ENCODE data around the gene LTBP1. TPM values are rescaled to one million over a fixed set of nuclear protein-coding genes. Genes with fewer than 3 reads are reported as not detected.
"Not testable (repeated sequence)": the region's sequence is repeated elsewhere in the genome, so short reads cannot be mapped to it uniquely, and the experiment has no call there.

LTBP1 gene
- total RNA-seq, 1 donor from 2014 or later = 124 TPM

DNA sequence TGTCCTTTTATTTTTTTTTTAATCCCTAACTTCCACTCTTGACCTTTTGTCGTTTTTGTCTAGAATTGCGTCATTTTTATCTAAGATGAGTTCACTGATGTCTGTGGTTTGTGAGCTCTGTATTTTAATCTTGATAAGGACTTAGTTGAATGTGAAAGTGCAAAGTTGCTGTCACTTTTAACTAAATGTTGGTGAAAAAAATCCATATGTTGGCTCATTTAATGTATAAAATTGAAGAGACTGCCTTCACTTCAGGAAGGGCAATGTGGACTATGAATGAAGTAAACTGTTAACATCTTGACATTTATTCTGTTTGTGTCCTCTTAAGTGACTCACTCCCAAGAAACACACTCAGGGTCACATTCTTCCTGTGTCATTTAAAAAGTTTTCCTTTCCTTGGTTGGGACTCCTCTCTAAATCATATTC, 273.1 kb downstream of the LTBP1 start:
- DNase-seq (ENCODE audit: low spot score) = no peak
- intact Hi-C loops (cut with DNase I) = no loop called here

DNA sequence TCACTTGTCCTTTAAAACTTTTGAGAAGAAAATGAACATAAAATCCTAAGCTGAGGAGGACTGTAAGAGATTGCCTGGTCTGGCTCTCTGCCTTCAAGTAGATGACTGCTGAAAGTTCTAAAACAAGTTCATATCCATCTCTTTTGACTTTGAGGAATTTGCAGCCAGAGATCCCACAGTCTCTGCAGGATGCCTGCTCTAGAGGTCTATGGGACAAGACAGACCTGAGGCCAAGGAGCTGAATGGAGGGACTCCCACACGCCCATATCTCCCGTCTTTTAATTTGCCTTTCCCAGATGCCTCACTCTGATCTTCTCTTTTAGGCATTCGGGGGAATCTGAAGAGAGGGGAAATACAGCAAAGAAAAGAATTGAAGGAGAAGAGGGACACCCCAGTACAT, 273.8 kb downstream of the LTBP1 start:
- no peak for DNase-seq (ENCODE audit: low spot score)
- intact Hi-C loops (cut with DNase I) = no loop called here

DNA sequence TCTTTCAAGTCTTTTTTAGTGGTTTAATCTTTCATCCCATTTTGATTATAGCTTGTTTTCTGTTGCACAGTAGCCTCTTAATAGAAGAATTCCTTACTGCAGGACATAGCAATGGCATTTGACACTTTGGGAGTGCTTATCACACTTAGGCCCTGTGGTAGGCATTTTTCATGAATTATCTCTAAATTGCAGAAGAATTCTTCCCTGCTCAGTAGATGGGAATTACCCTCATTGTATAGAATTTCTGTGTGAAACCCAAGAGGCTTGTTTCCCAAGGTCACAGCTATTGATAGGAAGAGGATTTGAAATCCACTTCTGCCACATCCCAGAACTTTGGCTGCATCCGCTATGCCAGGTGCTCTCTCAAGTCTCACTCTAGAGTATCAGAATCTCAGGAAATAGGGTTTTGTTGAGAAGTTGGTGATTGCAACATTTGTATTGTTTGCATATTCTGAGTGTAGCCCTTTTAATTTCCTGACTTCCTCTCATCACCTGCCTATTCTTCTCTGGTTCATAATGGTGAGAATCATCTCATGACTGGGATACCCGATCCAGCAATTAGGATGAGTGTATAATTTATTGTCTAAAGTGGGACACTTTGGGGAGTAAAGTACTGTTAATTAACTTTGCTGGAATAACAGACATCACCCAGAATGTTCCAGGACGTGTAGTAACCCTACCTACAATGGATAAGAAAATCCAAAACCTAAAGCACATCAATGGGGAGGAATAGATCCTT, 274.5 kb downstream of the LTBP1 start:
- DNase-seq (ENCODE audit: low spot score) = no peak
- intact Hi-C loops (cut with DNase I) = no loop called here

DNA sequence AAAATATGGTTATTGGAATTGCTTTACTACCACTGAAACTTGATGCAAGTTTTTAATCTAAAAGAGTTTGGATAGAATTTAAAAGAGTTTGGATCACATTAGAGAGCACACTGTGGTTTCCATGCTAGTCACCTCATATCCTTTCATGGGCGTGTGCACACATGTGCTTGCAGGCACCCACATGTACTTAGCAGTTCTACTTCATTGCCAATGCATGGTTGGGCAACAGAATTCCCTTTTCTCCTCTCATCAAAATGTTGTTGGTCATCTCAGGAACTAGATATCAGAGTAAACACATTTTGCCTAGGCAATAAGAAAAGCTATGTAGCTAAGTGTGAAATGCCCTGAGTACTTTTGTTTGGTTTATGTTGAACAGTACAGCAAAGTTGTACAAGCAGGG, 275.6 kb downstream of the LTBP1 start:
- DNase-seq (ENCODE audit: low spot score) = no peak
- intact Hi-C loops (cut with DNase I) = no loop called here

DNA sequence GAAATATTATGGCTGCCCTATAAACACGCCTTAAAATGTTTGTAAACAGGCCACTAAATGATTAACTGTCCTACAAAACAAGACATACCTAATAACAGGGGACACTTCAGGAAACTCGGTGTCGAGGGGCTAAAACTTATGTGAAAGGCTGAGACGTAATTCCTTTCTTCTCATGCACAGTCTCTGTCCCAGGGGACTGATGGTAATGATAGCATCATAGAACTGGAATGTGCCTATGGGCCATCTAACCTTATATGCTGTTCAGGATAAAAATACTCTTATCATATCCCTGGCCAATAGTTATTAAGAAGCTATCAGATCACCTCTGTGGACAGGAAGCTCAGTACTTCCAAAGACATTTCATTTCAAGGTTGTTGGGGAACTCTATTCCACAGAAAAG, 277.1 kb downstream of the LTBP1 start:
- intact Hi-C loops (cut with DNase I) = no loop called here
- no peak for DNase-seq (ENCODE audit: low spot score)

DNA sequence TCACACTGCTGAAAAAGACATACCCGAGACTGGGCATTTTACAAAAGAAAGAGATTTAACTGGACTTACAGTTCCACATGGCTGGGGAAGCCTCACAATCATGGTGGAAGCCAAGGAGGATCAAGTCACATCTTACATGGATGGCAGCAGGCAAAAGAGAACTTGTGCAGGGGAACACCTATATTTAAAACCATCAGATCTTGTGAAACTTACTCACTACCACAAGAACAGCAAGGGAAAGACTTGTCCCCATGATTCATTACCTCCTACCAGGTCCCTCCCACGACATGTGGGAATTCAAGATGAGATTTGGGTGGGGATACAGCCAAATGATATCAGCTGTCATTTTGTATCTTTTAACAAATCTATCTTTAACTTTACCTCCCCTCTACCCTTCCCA, 278.6 kb downstream of the LTBP1 start:
- intact Hi-C loops (cut with DNase I) = no loop called here
- DNase-seq (ENCODE audit: low spot score) = no peak

DNA sequence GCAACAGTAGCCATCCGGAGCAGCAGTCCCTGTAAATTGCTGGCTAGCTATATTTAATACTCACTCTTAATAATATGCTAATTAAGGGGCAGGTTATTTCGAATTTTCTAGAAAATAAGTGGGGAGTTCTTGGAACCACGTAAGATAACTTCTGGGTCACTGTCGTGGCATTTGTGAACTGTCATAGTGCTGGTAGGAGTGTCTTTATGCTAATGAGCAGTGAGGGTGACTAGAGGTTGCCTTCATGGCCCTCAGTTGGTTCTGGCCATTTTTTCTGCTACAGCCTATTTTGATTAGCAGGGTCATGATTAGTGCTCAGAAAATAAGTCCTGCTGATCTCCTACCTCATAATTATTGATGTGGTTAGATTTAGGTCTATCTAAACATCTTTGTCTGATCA, 279.8 kb downstream of the LTBP1 start:
- no peak for DNase-seq (ENCODE audit: low spot score)
- intact Hi-C loops (cut with DNase I) = no loop called here

DNA sequence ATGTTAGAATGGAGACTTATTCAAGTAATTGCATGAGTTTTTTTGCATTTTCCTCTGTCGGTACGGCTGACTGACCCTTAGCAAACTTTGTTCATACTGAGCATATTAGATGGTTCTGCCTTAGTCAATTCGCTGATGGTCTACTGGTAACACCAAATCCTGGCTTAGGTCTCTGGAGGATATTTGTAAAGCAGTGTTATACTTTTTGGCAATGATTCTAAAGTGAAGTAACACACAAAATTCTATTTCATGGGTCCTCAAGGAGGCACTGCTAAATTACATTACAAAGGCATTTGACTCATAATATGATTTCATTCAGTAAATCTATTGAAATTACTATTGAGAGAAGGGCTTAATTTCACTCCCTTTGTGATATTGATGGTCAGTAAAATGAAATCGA, 282.9 kb downstream of the LTBP1 start:
- DNase-seq (ENCODE audit: low spot score) = no peak

DNA sequence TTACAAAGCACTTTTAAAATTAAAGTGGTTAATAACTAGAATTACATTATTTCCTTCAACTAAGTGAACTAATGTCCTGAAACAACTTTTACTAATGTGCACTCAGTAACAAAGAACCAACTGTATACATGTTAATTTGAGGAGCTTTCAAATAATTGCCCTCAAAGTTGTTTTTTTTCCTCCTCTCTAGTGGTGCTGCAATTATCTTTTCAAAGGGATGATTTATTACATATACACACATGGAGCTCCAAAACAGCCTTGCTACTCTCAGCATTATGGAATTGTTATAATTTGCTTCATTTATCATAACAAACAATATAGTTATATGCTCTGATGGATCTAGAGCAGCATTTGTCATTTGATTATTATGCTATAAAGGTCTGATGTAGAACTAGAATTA, 283.4 kb downstream of the LTBP1 start:
- intact Hi-C loops (cut with DNase I) = no loop called here
- no peak for DNase-seq (ENCODE audit: low spot score)

More for the DNA sequence above, 282.9 kb downstream of the LTBP1 start:
- intact Hi-C loops (cut with DNase I) = no loop called here

DNA sequence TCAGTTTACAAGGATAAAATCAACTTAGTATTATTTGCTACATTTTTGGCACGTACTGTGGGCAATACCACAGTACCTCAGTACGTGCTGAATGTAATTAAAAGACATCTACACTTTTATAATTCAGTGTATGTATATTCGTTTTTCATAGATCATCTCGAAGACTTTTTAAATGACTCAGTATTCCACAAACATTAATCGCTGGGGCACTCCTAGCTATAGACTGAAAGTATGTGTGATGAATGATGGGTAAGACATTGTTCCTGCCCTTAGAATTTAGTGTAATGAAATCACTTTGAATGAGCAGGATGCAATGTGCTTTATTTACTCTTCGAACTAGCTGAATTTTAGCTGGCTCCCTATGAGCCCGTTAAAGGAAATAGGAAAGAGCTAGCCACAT, 284.1 kb downstream of the LTBP1 start:
- DNase-seq (ENCODE audit: low spot score) = no peak
- intact Hi-C loops (cut with DNase I) = no loop called here

DNA sequence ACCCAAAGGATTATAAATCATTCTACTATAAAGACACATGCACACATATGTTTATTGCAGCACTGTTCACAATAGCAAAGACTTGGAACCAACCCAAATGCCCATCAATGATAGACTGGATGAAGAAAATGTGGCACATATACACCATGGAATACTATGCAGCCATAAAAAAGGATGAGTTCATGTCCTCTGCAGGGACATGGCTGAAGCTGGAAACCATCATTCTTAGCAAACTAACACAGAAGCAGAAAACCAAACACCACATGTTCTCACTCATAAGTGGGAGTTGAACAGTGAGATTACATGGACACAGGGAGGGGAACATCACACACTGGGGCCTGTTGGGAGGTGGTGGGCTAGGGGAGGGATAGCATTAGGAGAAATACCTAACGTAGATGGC, 288.8 kb downstream of the LTBP1 start:
- intact Hi-C loops (cut with DNase I); DNase-seq (ENCODE audit: low spot score): not testable (repeated sequence)

DNA sequence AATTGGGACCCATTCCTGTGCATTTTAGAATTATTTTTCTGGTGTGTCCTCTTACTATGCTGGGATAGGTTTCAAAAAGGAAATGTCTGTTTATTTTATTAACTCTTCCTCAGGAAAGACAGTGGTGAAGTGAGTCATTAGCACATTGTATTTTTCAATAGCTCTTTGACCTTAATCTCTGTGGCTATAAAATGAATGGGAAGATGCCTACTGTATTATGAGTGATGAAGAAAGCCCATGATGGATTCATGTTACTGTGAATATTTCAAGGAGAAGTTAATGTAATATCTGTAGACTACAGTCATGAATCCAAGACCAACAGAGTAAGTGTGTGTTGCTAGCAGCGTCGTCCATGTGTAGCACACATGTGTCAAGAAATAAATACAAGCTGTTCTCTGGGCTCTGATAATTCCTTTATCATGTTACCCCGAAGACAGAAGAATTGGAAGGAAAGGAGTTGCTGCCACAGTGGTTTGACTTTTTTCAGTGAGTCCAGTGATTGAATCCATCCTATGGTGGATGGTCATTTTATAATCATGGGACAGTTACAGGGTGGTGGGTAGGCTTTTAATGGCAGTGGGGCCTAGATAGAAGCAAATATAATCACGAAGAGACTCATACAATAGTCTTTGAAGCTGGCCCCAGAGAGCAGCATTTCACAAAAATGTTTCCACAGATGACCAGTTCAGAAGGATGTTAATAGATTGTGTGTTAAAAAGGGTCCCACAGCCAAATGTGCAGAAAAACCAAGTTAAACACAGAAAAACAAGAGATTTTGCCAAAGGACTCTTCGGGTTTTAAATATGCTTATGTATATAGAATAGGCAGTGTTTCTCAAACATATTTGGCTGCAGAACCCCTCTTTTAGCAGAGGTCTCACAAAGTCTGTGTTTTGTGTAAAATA, 290.0 kb downstream of the LTBP1 start:
- no peak for DNase-seq (ENCODE audit: low spot score)
- intact Hi-C loops (cut with DNase I) = no loop called here

DNA sequence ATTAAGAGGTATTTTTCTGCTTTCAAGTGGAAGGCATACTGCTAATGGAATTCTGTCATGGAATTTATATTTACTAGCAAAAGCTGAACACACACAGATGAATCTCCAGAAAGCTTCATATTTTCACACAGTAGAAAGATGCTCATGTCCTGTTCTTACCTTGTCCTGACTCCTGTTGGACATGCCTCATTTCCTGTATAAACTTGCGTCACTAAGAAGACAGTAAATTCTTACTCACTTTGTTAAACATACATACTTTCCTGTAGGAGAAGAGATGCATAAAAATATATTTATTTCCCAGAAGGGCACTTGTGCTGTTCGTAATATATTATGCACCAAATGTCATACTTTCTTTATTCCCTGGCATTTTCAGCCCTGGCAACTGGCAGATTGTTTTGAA, 291.4 kb downstream of the LTBP1 start:
- no peak for DNase-seq (ENCODE audit: low spot score)
- intact Hi-C loops (cut with DNase I) = no loop called here

DNA sequence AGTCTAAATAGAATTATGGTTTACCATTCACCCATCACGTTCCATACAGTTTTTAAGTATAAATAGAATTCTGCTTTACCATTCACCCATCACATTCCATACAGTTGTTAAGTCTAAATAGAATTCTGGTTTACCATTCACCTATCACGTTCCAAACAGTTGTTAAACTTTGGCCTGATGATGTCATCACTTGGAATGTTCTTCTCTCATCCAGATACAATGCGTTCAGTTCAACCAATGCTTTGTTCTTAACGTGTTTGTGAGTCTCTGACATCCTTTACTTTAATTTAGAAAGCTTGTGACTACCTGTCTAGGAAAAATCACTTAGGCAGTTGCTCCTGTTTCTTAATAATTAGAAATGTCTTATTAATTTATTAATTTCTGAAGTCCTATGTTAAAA, 293.4 kb downstream of the LTBP1 start:
- intact Hi-C loops (cut with DNase I) = no loop called here
- DNase-seq (ENCODE audit: low spot score) = no peak

DNA sequence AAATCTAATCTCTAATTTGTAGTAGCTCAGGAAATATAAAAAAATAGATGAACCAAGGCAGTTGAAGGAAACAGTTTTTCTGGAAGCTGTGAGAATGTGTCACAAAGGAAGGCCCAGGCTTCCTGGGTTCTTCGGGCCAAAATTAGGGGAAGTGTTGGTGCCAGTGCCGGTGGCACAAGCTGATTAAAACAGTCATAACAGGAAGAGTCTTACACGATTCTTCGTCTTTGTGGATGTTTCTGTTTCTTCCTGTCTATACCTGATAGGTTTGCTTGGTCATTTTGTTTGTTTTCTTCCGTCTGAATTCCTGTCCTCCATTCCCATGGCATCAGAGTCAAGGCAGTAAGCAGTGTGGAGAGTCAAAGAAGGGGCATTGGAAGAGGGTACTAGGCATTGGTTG, 294.3 kb downstream of the LTBP1 start:
- intact Hi-C loops (cut with DNase I) = no loop called here
- DNase-seq (ENCODE audit: low spot score) = no peak

DNA sequence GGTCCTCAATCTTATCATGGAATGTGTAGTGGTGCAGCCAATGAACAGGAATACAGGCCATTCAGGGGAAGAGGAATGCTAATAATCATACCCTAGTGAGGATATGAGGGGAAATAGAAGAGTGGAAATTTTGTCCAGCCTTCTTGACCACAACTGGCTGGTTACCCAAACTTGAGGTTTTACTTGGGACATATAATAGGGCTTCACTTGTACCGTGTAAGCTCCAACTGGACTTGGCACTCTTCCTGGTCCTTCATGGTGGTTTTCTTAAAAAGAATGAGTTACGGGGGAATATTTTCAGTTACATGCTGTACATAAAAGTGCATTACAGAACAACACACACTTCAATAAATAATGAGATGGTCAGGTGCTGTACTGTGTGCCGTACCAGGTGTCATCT, 294.8 kb downstream of the LTBP1 start:
- intact Hi-C loops (cut with DNase I) = no loop called here
- DNase-seq (ENCODE audit: low spot score) = no peak

DNA sequence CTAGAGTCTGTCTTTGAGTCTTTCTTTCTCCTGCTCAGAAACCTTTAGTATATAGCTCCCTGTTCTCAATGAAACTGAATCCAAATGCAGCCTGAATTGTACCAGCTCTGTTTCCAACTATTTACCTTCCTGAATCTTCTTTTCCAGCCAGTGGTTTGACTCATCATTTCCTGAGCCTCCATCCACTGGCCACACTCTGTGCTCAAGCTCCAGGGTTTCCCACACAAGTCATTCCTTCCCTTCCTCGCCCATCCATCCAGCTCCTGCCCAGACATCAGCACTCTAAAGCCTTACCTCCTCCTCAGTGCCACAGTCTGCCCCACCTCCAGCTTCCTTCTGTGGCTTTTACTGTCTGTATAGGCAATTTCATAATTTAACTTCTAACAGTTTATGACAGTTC, 296.1 kb downstream of the LTBP1 start:
- intact Hi-C loops (cut with DNase I) = no loop called here
- DNase-seq (ENCODE audit: low spot score) = no peak

DNA sequence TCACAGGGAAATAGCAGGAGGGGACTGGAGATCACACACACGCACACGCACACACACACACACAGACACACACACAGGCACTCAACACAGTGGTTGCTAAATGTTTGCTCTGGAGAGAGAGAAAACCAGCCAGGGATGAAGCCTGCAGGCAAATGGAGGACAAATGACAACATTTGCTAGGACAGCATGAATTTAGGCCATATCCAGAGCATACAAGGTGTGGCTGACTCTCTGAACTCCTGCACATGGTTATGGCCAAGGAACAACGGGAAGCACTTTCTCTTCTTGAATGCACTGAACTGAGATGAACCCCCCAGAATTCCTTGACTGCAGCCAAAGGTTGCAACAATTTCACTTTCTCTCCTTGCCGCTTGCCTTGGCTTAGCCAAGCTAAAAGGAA, 299.7 kb downstream of the LTBP1 start:
- intact Hi-C loops (cut with DNase I) = no loop called here
- DNase-seq (ENCODE audit: low spot score) = no peak

DNA sequence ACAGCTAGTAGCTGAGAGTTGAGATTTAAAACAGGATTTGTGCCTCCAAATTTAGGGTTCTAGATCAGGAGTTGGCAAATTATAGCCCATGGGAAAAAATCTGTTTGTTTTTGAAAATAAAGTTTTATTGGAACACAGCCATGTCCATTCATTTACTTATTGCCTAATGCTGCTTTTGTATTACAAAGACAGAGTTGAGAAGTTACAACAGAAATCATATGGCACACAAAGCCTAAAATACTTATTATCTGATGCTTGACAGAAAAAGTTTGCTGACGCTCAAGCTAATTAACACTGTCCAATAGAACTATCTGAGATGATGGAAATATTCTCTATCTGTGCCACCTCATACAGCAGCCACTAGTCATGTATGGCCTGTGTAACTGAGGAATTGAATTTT, 300.6 kb downstream of the LTBP1 start:
- no peak for DNase-seq (ENCODE audit: low spot score)
- intact Hi-C loops (cut with DNase I) = no loop called here

DNA sequence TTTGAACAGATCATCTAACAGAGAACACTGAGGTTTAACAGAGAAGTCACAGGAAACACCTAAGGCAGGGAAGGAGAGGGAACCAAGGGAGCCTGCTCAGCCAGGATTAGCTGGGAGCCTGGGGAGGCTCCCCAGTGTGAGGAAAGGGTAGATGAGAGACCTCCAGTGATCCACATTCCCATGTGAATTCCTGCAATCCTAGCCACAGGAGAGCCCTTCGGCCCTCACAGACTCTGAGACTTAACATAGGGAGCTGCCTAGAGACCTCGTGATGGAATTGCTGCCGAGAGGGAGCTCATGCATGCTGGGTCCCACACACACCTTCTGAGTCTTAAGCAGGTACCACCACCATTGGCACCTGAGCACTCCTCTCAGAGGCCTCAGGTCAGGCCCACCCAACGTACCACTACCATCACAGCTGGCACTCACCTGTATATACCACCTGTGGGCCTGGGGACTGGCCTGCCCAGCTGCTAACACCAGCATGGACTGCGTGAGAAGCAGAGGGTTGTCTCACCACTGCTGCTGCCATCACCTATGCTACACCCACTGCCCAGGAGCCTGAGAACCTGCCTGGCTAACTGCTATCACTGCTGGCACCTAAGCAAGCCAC, 303.8 kb downstream of the LTBP1 start:
- DNase-seq (ENCODE audit: low spot score) = no peak
- intact Hi-C loops (cut with DNase I) = no loop called here
